HepG2 (cell line): ENCODE results near the gene CA9. TPM values are rescaled to one million over a fixed set of nuclear protein-coding genes. Genes with fewer than 3 reads are reported as not detected.

ENCODE experiments used
- ATAC-seq: fragments of 200-7000 bp; cut with Tn5 transposase; 3 replicates; pipeline ENCODE4 v1.9.1; 2020; ENCODE audit warnings: mild to moderate bottlenecking, moderate library complexity
- BruUV-seq: library from RNA; stranded (reverse); fragments of 400-500 nt; replicated peaks from 2 replicates; lab custom pipeline; 2021; lab: Mats Ljungman, UMichigan
- CTCF ChIA-PET: fragments of 300-600 bp; formaldehyde crosslinking; extraction: SDS; loops from one replicate; lab custom pipeline; 2021; ENCODE audit warnings: low total read pairs, inconsistent platforms, low intra/inter-chr PET ratio; lab: Yijun Ruan, JAX
- POLR2A ChIA-PET: fragments of 350-600 bp; sonication (Branson Sonifier 250); formaldehyde crosslinking; loops from one replicate; lab custom pipeline; 2020; ENCODE audit warnings: antibody characterized with exemption, inconsistent platforms; lab: Yijun Ruan, JAX
- DNase-seq: peaks from one replicate; pipeline ENCODE4 v3.0.0-alpha.2; 2015; ENCODE audit warnings: low spot score
- FAIRE-seq: peaks from 3 replicates; lab custom pipeline; 2011; peaks lifted over from hg19 to GRCh38; lab: Jason Lieb, UNC
- H2AFZ ChIP-seq: one replicate; pipeline ENCODE4 v1.6.1; 2011; ENCODE audit warnings: low read length, inconsistent platforms
- H3K27ac ChIP-seq: fragments of 300-600 bp; 3 replicates; pipeline ENCODE4 v1.8.0; 2011; ENCODE audit warnings: mixed run types, mild to moderate bottlenecking, mixed read lengths, low read length, inconsistent platforms; ENCODE audit not compliant: insufficient read depth; ENCODE audit errors: extremely low read length
- H3K27me3 ChIP-seq, 2 experiments: fragments of 200-600 bp in 1 of 2; 2 replicates in 1 of 2; 3 replicates in 1 of 2; pipeline versions ENCODE4 v1.6.0 to v1.8.0; 2011; ENCODE audit warnings: low read length in 2 of 2, mild to moderate bottlenecking in 2 of 2, moderate library complexity in 2 of 2, inconsistent platforms in 1 of 2; ENCODE audit not compliant: insufficient read depth in 2 of 2, control insufficient read depth in 1 of 2
- H3K36me3 ChIP-seq, 2 experiments: fragments of 200-600 bp in 1 of 2; replicated peaks in 1 of 2; 2 replicates in 1 of 2; 3 replicates in 1 of 2; pipeline versions ENCODE4 v1.5.1 to v1.8.0; 2011; ENCODE audit warnings: low read length in 2 of 2, inconsistent platforms in 1 of 2; ENCODE audit not compliant: insufficient read depth in 2 of 2, control insufficient read depth in 1 of 2
- H3K4me1 ChIP-seq: 2 replicates; pipeline ENCODE4 v1.5.1; 2012; ENCODE audit warnings: low read length, inconsistent platforms; ENCODE audit not compliant: insufficient read depth
- H3K4me2 ChIP-seq: 2 replicates; pipeline ENCODE4 v1.6.0; 2011; ENCODE audit warnings: low read depth, low read length, inconsistent platforms
- H3K4me3 ChIP-seq, 3 experiments: fragments of 200-600 bp in 1 of 3; sonication (generic), shearing (Covaris generic) in 1 of 3; replicated peaks in 1 of 3; 2 replicates each; pipeline ENCODE4 v1.5.1; 2011 to 2016; ENCODE audit warnings: low read length in 3 of 3, inconsistent platforms in 2 of 3, low read depth in 2 of 3, mild to moderate bottlenecking in 2 of 3, control low read depth in 1 of 3, mixed read lengths in 1 of 3; ENCODE audit not compliant: insufficient read depth in 1 of 3
- H3K79me2 ChIP-seq: one replicate; pipeline ENCODE4 v1.6.1; 2011; ENCODE audit warnings: low read length, inconsistent platforms; ENCODE audit not compliant: insufficient read depth
- H3K9ac ChIP-seq: 2 replicates; pipeline ENCODE4 v1.6.0; 2011; ENCODE audit warnings: mild to moderate bottlenecking, low read depth, low read length, inconsistent platforms; ENCODE audit not compliant: insufficient read depth
- H3K9me3 ChIP-seq: 2 replicates; pipeline ENCODE4 v1.5.1; 2012; ENCODE audit warnings: mild to moderate bottlenecking, low read length
- H4K20me1 ChIP-seq: 2 replicates; pipeline ENCODE4 v1.6.0; 2011; ENCODE audit warnings: inconsistent platforms, mild to moderate bottlenecking, low read length, moderate library complexity; ENCODE audit not compliant: insufficient read depth
- GABPA ChIP-seq, 2 experiments: IDR thresholded peaks; 2 replicates each; pipeline ENCODE4 v1.6.1; 2011 to 2016; ENCODE audit warnings: low read depth in 2 of 2, low read length in 1 of 2, missing biosample characterization in 1 of 2, missing genetic modification characterization in 1 of 2
- HOMEZ ChIP-seq: IDR thresholded peaks from 2 replicates; pipeline ENCODE4 v1.6.1; 2016; ENCODE audit warnings: low read depth
- MED13 ChIP-seq: sonication (generic); formaldehyde crosslinking; IDR thresholded peaks from 2 replicates; pipeline ENCODE4 v1.5.0; 2020; ENCODE audit warnings: missing genetic modification reagents
- MNT ChIP-seq: fragments of 450-650 bp; IDR thresholded peaks from 2 replicates; pipeline ENCODE4 v1.6.1; 2016
- TERF1 ChIP-seq: sonication (generic); formaldehyde crosslinking; IDR thresholded peaks from 2 replicates; pipeline ENCODE4 v1.8.0; 2022; ENCODE audit warnings: mild to moderate bottlenecking, missing genetic modification reagents, moderate library complexity
- ZNF263 ChIP-seq: sonication (generic); formaldehyde crosslinking; IDR thresholded peaks from 2 replicates; pipeline ENCODE4 v1.4.0; 2020; ENCODE audit warnings: missing genetic modification reagents
- ZNF546 ChIP-seq: sonication (generic); formaldehyde crosslinking; conservative IDR thresholded peaks from 2 replicates; pipeline ENCODE4 v1.8.1; 2023; ENCODE audit warnings: mild to moderate bottlenecking, missing genetic modification reagents
- ZNF672 ChIP-seq: sonication (generic); formaldehyde crosslinking; IDR thresholded peaks from 2 replicates; pipeline ENCODE4 v1.8.1; 2022; ENCODE audit warnings: missing genetic modification reagents
- WGBS: methylation state at CpG from one replicate; pipeline ENCODE4 v1.1.6; 2017; ENCODE audit warnings: low lambda C conversion rate; 5-methylcytosine and 5-hydroxymethylcytosine counted together
- in situ Hi-C: cut with HindIII; loops from 2 replicates; pipeline ENCODE4 v1.10.0; 2017; ENCODE audit warnings: low pct_unique_long_range_greater_than_20kb; ENCODE audit not compliant: extremely low pct_ligation_motif_present
- intact Hi-C: fragments of 100-400 bp; cut with micrococcal nuclease; formaldehyde crosslinking; loops from one replicate; pipeline ENCODE4 v1.10.0; 2022; ENCODE audit not compliant: unreplicated experiment
- polyA plus RNA-seq, 8 experiments: library from polyadenylated mRNA; depleted of rRNA in 3 of 8; stranded (reverse) in 7 of 8; unstranded in 1 of 8; fragments of >200 nt; fragmentation: Illumina TruSeq in 4 of 8; extraction: Trizol in 4 of 8; gene quantifications; 2 replicates each; pipeline versions ENCODE4 v1.2.1 to v1.2.3, GENCODE V29; 2011 to 2016; ENCODE audit warnings: low read depth in 4 of 8, missing spikeins in 1 of 8, mixed read lengths in 1 of 8; ENCODE audit not compliant: insufficient read depth in 1 of 8
- total RNA-seq, 5 experiments: library from RNA; depleted of rRNA; stranded (reverse); fragments of >200 nt; fragmentation: Illumina TruSeq; extraction: Trizol; gene quantifications; 2 replicates each; pipeline ENCODE4 v1.2.3, GENCODE V29; 2016; ENCODE audit warnings: low read depth in 1 of 5

The CA9 gene
- total and polyA plus RNA-seq, 2 of the 13 experiments (the other 11 are each of a cell fraction or from before 2014, with no cell fraction given), result 0.13 to 152 TPM

- no peaks in the 10 kb centered on the region; a peak in 2 of 5 replicates for H3K27me3 ChIP-seq
- BruUV-seq, result no TSS peak
- H3K79me2 ChIP-seq, result peaks cover 6% of the 10 kb centered on the region
- ChIA-PET POLR2A (interaction anchor here (1.1 to 6.3 kb wide), 8 partner anchors 11 to 155 kb away, joined by 3 to 68 read pairs (median 30); partner anchors contain the start of genes CREB3, HINT2, TLN1 and TPM2), CTCF (interaction anchor here (1.7 kb wide), 1 partner anchor 37 kb away, joined by 9 read pairs; no protein-coding TSS in a partner anchor)
- DNase-seq, result no peak
- no CpG with 5 or more reads among the region's 2 CpGs for WGBS
- H4K20me1 ChIP-seq, result no peaks in the 10 kb centered on the region
- no peak for FAIRE-seq
- in situ Hi-C loops (loop anchor here (10.0 kb wide), 1 partner anchor 544 kb away; the partner anchor contains the start of gene ATOSB), intact Hi-C loops (loop anchor here (1.0 kb wide), 3 partner anchors 10 to 90 kb away; partner anchors contain the start of genes CREB3, GBA2, RGP1 and TLN1)
- peak overlapping the region; percentile 66 to 89 (median 85) for H3K4me3 ChIP-seq
- peak; percentile 1; the same call in 2 of the 3 replicates for ATAC-seq
- no peaks in the 10 kb centered on the region for H3K9me3 ChIP-seq
- H3K4me1 ChIP-seq, result peaks cover 71% of the 10 kb centered on the region
- peak overlapping the region; percentile 82 for H3K4me2 ChIP-seq
- H3K27ac ChIP-seq, result peak overlapping the region; percentile 100
- H3K36me3 ChIP-seq, result peaks cover 8 to 10% of the 10 kb centered on the region in 2 experiments; a peak in 3 of 5 replicates
- no peak overlapping the region for H2AFZ ChIP-seq
- H3K9ac ChIP-seq, result peak overlapping the region; percentile 98
- no peak for TF ChIP-seq MED13 (CRISPR knock-in tag)
- no peak for TF ChIP-seq ZNF546
- TF ChIP-seq HOMEZ, result peak; percentile 36; the same call in 1 of the 2 replicates
- TF ChIP-seq MNT, result no peak
- no peak for TF ChIP-seq ZNF263 (CRISPR knock-in tag)
- TF ChIP-seq ZNF672 (CRISPR knock-in tag), result 0 out of 2 replicates have a peak, but pooled peaks have one; percentile 2
- no peak for TF ChIP-seq GABPA (IDR thresholded peaks at IDR 0.05; ENCODE audit: low read depth, low read length)
- 0 out of 2 replicates have a peak, but pooled peaks have one; percentile 15 for TF ChIP-seq GABPA (CRISPR knock-in tag; IDR thresholded peaks at IDR 0.05; ENCODE audit: low read depth)
- no peak for TF ChIP-seq TERF1 (CRISPR knock-in tag)
Observed at GRCh38 chr9:35658968-35659220, 14.8 kb upstream of the CA9 start.
